GM19239 (cell line): Measurements from ENCODE around the gene SRRM1.
"Not testable (repeated sequence)": the region's sequence is repeated elsewhere in the genome, so short reads cannot be mapped to it uniquely, and the experiment has no call there.

Source experiments
- DNase-seq: peaks from one replicate; pipeline ENCODE4 v3.0.0; 2011; ENCODE audit warnings: low spot score; ENCODE audit not compliant: insufficient read length
- FAIRE-seq: peaks from 2 replicates; lab custom pipeline; 2011; peaks lifted over from hg19 to GRCh38; lab: Jason Lieb, UNC

Gene SRRM1

DNA sequence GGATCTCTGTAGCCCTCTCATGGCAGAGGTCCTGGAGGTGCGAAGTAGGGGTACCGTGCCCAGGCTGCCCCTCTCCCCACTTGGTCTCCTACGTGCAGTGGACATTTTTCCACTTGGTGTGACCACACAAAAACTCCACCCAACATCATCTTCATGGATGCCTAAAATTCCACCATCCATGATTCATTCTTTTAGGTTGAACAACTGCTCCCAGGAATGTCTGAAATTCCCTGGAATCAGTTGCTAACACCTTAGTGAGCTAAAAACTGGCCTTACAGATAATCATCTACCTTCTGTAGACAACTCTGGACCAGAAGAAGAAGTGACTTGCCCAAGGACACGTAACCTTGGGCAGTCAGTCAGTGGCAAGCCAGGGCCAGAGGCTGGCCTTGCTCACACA lies 70.1 kb downstream of the SRRM1 start:
- FAIRE-seq (no peak), DNase-seq (no peak)

GRCh38 chr1:24713736-24714135 lies 70.6 kb downstream of the SRRM1 start:
- FAIRE-seq, result no peak
- DNase-seq, result no peak

DNA sequence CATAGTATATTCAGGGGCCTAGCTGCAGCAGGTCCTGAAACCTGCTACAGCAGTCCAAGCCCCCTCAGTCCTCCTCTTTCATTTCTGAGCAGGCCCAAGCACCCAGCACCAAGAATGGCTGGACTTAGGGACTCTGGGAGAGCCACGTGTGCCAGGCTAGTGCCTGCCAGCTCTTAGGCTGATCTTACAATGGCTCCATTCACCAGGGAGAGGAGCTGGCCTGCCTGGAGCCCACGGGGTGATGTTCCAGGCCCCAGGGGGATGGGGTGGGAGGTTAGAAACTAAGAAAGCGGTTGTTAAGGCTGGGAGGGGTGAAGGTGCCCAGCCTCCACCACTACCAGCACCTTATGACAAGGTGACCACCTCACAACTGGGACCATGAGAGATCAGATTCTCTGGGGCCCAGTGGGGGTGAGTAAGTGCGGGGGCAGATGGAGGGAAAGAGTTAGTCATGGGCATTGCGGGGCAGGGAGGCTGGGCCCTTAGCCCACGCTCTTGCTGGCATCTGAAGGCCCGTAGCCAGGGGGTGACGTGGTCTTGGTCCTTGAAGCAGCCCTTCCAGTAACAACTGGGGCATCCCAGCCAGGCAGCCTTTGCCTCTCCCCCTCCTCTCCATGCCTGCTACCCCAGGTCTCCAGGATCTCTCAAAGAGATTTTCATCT lies 71.9 kb downstream of the SRRM1 start:
- FAIRE-seq, result no peak

DNA sequence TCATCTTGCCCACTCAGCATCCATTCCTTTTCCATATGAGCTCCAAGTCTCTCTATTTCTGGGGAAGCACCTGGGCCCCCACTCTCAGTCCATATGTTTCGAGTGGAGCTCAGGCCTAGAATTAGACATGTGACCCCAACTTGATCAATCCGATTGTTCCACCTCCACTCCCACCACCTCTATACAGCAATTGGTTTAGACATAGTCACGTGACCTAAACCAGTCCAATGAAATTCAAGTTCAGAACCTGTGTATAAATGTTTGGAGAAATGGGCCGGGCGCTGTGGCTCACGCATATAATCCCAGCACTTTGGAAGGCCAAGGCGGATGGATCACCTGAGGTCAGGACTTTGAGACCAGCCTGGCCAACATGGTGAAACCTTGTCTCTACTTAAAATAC lies 72.6 kb downstream of the SRRM1 start:
- no peak for DNase-seq
- FAIRE-seq, result no peak

More for the DNA sequence above, 71.9 kb downstream of the SRRM1 start:
- no peak for DNase-seq

- FAIRE-seq (no peak), DNase-seq (no peak)
These were observed 75.0 kb downstream of the SRRM1 start for GRCh38 chr1:24717887-24718650.

- DNase-seq, result no peak
These were observed 77.0 kb downstream of the SRRM1 start for GRCh38 chr1:24720152-24720551.

DNA sequence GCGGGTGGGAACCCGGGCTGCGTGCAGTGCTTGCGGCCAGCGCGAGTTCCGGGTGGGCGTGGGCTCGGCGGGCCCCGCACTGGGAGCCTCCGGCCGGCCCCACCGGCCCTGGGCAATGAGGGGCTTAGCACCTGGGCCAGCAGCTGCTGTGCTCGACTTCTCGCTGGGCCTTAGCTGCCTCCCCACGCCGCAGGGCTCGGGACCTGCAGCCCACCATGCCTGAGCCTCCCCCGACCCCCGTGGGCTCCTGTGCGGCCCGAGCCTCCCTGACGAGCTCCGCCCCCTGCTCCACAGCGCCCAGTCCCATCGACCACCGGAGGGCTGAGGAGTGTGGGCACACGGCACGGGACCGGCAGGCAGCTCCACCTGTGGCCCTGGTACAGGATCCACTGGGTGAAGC lies 78.4 kb downstream of the SRRM1 start:
- DNase-seq (no peak), FAIRE-seq (no peak)

More at GRCh38 chr1:24720152-24720551, 77.0 kb downstream of the SRRM1 start:
- FAIRE-seq, result no peak

DNA sequence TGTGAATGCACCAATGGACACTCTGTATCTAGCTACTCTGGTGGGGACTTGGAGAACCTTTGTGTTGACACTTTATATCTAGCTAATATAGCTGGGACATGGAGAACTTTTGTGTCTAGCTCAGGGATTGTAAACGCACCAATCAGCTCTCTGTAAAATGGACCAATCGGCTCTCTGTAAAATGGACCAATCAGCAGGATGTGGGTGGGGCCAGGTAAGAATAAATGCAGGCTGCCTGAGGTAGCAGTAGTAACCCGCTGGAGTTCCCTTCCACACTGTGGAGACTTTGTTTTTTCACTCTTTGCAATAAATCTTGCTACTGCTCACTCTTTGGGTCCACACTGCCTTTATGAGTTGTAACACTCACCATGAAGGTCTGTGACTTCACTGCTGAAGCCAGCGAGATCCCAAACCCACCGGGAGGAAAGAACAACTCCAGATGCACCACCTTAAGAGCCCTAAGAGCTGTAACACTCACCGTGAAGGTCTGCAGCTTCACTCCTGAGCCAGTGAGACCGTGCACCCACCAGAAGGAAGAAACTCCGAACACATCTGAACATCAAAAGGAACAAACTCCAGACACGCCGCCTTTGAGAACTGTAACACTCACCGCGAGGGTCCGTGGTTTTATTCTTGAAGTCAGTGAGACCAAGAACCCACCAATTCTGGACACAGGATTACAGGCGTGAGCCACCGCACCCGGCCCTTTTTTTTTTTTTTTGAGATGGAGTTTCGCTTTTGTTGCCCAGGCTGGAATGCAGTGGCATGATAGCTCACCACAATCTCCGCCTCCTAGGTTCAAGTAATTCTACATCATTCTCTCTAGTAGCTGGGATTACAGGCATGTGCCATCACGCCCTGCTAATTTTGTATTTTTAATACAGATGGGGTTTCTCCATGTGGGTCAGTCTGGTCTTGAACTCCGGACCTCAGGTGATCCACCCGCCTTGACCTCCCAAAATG lies 79.3 kb downstream of the SRRM1 start:
- not testable (repeated sequence) for FAIRE-seq, DNase-seq
